Measurements from ENCODE around the gene DHH.

DNA sequence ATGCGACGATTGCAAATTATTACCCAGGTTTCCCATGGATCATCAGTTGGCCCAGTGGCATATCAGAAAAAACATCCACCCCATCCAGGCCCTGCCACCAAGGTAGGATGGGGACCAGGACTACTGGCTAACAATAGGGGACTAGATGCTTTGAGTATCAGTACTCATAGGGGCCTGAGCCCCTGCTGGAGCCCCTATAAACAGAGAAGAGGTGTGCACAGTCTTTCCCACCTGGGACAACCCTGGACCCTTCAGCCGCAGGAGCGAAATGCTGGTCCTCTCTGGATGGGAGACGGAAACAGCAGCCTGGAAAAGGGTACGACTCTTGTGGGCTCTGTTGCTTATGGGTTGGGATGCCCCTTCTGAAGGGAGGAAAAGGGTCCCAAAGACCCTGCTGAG is 5.7 kb downstream of the DHH start:
- TF ChIP-seq, protein P1, sequence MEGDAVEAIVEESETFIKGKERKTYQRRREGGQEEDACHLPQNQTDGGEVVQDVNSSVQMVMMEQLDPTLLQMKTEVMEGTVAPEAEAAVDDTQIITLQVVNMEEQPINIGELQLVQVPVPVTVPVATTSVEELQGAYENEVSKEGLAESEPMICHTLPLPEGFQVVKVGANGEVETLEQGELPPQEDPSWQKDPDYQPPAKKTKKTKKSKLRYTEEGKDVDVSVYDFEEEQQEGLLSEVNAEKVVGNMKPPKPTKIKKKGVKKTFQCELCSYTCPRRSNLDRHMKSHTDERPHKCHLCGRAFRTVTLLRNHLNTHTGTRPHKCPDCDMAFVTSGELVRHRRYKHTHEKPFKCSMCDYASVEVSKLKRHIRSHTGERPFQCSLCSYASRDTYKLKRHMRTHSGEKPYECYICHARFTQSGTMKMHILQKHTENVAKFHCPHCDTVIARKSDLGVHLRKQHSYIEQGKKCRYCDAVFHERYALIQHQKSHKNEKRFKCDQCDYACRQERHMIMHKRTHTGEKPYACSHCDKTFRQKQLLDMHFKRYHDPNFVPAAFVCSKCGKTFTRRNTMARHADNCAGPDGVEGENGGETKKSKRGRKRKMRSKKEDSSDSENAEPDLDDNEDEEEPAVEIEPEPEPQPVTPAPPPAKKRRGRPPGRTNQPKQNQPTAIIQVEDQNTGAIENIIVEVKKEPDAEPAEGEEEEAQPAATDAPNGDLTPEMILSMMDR (conservative IDR thresholded peaks at IDR 0.05; ENCODE audit: low read depth, low read length), result no peak
- TF ChIP-seq EZH2 (IDR thresholded peaks at IDR 0.05; ENCODE audit: borderline replicate concordance, low read depth, low read length, poor library complexity, severe bottlenecking), result no peak

Data from A673 (cell line).